ENCODE results near the gene COL26A1. TPM values are rescaled to one million over a fixed set of nuclear protein-coding genes. Genes with fewer than 3 reads are reported as not detected.
A peak's percentile ranks its signal among the peaks of the same experiment; 100 is the strongest.

Gene COL26A1
- total RNA-seq, 1 experiment from 2014 or later = 42.6 TPM

DNA sequence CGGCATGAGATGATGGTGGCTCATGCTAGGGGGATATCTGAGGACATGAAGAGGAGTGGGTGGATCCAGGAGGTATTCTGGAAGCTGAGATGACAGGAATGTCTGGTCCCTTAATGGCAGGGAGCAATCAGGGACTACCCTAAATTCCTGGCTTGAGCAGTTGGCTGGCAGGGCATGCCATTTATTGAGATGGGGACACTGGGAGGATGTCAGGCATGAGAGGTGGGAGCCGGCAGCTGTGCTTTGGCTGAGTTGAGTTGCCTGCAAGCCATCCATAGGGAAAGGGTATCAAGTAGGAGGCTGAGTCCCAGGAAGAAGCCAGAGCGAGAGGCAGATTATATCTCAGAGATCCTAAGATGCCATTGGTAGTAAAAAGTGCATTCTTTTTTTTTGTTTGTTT, 69.6 kb downstream of the COL26A1 start:
- H3K4me1 Mint-ChIP-seq = peaks cover 24 to 27% of the 10 kb centered on the region in 2 experiments
- no peaks in the 10 kb centered on the region for H3K79me1 ChIP-seq (ENCODE audit: insufficient read depth, low read depth, low read length, poor library complexity, severe bottlenecking)
- no peak overlapping the region for H2BK12ac ChIP-seq (ENCODE audit: insufficient read length, low read depth, low read length)
- no peak overlapping the region for H4K5ac ChIP-seq (ENCODE audit: insufficient read length, low read depth, low read length)
- TF ChIP-seq, protein P1, sequence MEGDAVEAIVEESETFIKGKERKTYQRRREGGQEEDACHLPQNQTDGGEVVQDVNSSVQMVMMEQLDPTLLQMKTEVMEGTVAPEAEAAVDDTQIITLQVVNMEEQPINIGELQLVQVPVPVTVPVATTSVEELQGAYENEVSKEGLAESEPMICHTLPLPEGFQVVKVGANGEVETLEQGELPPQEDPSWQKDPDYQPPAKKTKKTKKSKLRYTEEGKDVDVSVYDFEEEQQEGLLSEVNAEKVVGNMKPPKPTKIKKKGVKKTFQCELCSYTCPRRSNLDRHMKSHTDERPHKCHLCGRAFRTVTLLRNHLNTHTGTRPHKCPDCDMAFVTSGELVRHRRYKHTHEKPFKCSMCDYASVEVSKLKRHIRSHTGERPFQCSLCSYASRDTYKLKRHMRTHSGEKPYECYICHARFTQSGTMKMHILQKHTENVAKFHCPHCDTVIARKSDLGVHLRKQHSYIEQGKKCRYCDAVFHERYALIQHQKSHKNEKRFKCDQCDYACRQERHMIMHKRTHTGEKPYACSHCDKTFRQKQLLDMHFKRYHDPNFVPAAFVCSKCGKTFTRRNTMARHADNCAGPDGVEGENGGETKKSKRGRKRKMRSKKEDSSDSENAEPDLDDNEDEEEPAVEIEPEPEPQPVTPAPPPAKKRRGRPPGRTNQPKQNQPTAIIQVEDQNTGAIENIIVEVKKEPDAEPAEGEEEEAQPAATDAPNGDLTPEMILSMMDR (conservative IDR thresholded peaks at IDR 0.05) = no peak
- no peaks in the 10 kb centered on the region for H3K9me3 ChIP-seq (ENCODE audit: control insufficient read depth, low read depth, low read length)
- H3K27ac ChIP-seq (ENCODE audit: insufficient read length, low read depth, low read length) = no peak overlapping the region
- H2BK120ac ChIP-seq (ENCODE audit: low read depth, low read length, poor library complexity, severe bottlenecking) = no peak overlapping the region
- H3K27me3 ChIP-seq (ENCODE audit: insufficient read depth, low read length) = no peaks in the 10 kb centered on the region
- no peak overlapping the region for H3K9ac ChIP-seq (ENCODE audit: extremely low read depth, insufficient read length, low read length)
- H2BK5ac ChIP-seq (ENCODE audit: insufficient read length, low read length) = no peak overlapping the region
- H3K56ac ChIP-seq (ENCODE audit: insufficient read length, low read depth, low read length) = no peak overlapping the region
- no peak overlapping the region for H2AFZ ChIP-seq (ENCODE audit: low read length)
- H2BK15ac ChIP-seq (ENCODE audit: low read depth, low read length) = no peak overlapping the region
- H3K14ac ChIP-seq (ENCODE audit: insufficient read depth, low read length) = no peak overlapping the region
- H2BK20ac ChIP-seq (ENCODE audit: low read depth, low read length, poor library complexity, severe bottlenecking) = no peak overlapping the region
- peak overlapping the region in 1 of 3 experiments; percentile 12; a peak in 1 of 7 replicates for H3K27ac Mint-ChIP-seq
- H3K4me3 Mint-ChIP-seq = no peak overlapping the region
- H3K9me3 Mint-ChIP-seq = no peaks in the 10 kb centered on the region
- H3K27me3 Mint-ChIP-seq (ENCODE audit: low read depth) = peaks cover 2% of the 10 kb centered on the region
- no peaks in the 10 kb centered on the region for H4K20me1 ChIP-seq (ENCODE audit: control insufficient read depth, insufficient read depth, insufficient read length)
- H3T11ph ChIP-seq (ENCODE audit: low read length) = no peak overlapping the region
- H3K36me3 Mint-ChIP-seq (ENCODE audit: insufficient read depth in 1 of 3, low read depth in 3 of 3) = peaks cover 0 to 4% (median 2%) of the 10 kb centered on the region in 3 experiments; a peak in 2 of 7 replicates
- no peak overlapping the region for H4K8ac ChIP-seq (replicated peaks; ENCODE audit: insufficient read length, low read depth, low read length)
- no peaks in the 10 kb centered on the region for H3K23me2 ChIP-seq (ENCODE audit: insufficient read length, low read depth, low read length, poor library complexity, severe bottlenecking)
- H3K23ac ChIP-seq (ENCODE audit: insufficient read length, low read depth, low read length) = no peak overlapping the region
- DNase-seq = no peak
- H3K4me2 ChIP-seq (ENCODE audit: insufficient read depth, insufficient read length, low read length) = no peak overlapping the region
- H2AK5ac ChIP-seq (ENCODE audit: insufficient read length, low read length) = no peak overlapping the region
- WGBS (ENCODE audit: extremely low coverage, insufficient read length, low lambda C conversion rate) = no CpG with 5 or more reads among the region's 3 CpGs
- no peak overlapping the region for H3K4ac ChIP-seq (ENCODE audit: low read depth, low read length)
- peaks cover 4% of the 10 kb centered on the region; the same call in 1 of the 2 replicates for H3K4me1 ChIP-seq (ENCODE audit: insufficient read depth, low read length)
- no peaks in the 10 kb centered on the region for H3K79me2 ChIP-seq (ENCODE audit: insufficient read depth, low read length)
- no peak overlapping the region for H4K91ac ChIP-seq (ENCODE audit: insufficient read length, low read depth, low read length)
- no peak overlapping the region for H3K18ac ChIP-seq (ENCODE audit: insufficient read length, low read depth, low read length)
